ENCODE measurements around the gene LILRA5.
"Not testable (repeated sequence)": the region's sequence is repeated elsewhere in the genome, so short reads cannot be mapped to it uniquely, and the experiment has no call there.

LILRA5 gene

GRCh38 chr19:54328781-54329180, 15.8 kb upstream of the LILRA5 start:
- H3K4me3 ChIP-seq (ENCODE audit: low read length); H3K36me3 ChIP-seq (ENCODE audit: control insufficient read depth, insufficient read depth, low read length); H3K27me3 ChIP-seq (ENCODE audit: control insufficient read depth, insufficient read depth, low read length); H3K9ac ChIP-seq (ENCODE audit: low read length); H3K4me1 ChIP-seq (ENCODE audit: control insufficient read depth, insufficient read depth, low read length); H3K27ac ChIP-seq (ENCODE audit: low read depth, low read length): not testable (repeated sequence)

GRCh38 chr19:54325631-54326030, 12.7 kb upstream of the LILRA5 start:
- H3K4me3 ChIP-seq (ENCODE audit: low read length): no peak overlapping the region
- no peaks in the 10 kb centered on the region for H3K4me1 ChIP-seq (ENCODE audit: control insufficient read depth, insufficient read depth, low read length)
- H3K9ac ChIP-seq (ENCODE audit: low read length): no peak overlapping the region
- H3K27ac ChIP-seq (ENCODE audit: low read depth, low read length): no peak overlapping the region
- no peaks in the 10 kb centered on the region for H3K36me3 ChIP-seq (ENCODE audit: control insufficient read depth, insufficient read depth, low read length)
- no peaks in the 10 kb centered on the region for H3K27me3 ChIP-seq (ENCODE audit: control insufficient read depth, insufficient read depth, low read length)

- no peak overlapping the region for H3K27ac ChIP-seq (ENCODE audit: low read depth, low read length)
Observed at GRCh38 chr19:54325194-54325621, 12.2 kb upstream of the LILRA5 start.

GRCh38 chr19:54324071-54324470, 11.1 kb upstream of the LILRA5 start:
- Histone ChIP-seq H3K27ac (ENCODE audit: low read depth, low read length) (no peak overlapping the region), H3K4me1 (ENCODE audit: control insufficient read depth, insufficient read depth, low read length) (no peaks in the 10 kb centered on the region), H3K36me3 (ENCODE audit: control insufficient read depth, insufficient read depth, low read length) (no peaks in the 10 kb centered on the region), H3K9ac (ENCODE audit: low read length) (no peak overlapping the region), H3K4me3 (ENCODE audit: low read length) (no peak overlapping the region), H3K27me3 (ENCODE audit: control insufficient read depth, insufficient read depth, low read length) (no peaks in the 10 kb centered on the region)

More at GRCh38 chr19:54325194-54325621, 12.2 kb upstream of the LILRA5 start:
- no peak overlapping the region for H3K9ac ChIP-seq (ENCODE audit: low read length)
- H3K4me1 ChIP-seq (ENCODE audit: control insufficient read depth, insufficient read depth, low read length): no peaks in the 10 kb centered on the region
- no peak overlapping the region for H3K4me3 ChIP-seq (ENCODE audit: low read length)
- H3K36me3 ChIP-seq (ENCODE audit: control insufficient read depth, insufficient read depth, low read length): no peaks in the 10 kb centered on the region
- H3K27me3 ChIP-seq (ENCODE audit: control insufficient read depth, insufficient read depth, low read length): no peaks in the 10 kb centered on the region

- not testable (repeated sequence) for H3K36me3 ChIP-seq (ENCODE audit: control insufficient read depth, insufficient read depth, low read length); H3K4me1 ChIP-seq (ENCODE audit: control insufficient read depth, insufficient read depth, low read length); H3K9ac ChIP-seq (ENCODE audit: low read length); H3K27ac ChIP-seq (ENCODE audit: low read depth, low read length); H3K27me3 ChIP-seq (ENCODE audit: control insufficient read depth, insufficient read depth, low read length); H3K4me3 ChIP-seq (ENCODE audit: low read length)
Observed at GRCh38 chr19:54322934-54323333, 10.0 kb upstream of the LILRA5 start.

GRCh38 chr19:54322295-54322694, 9.3 kb upstream of the LILRA5 start:
- not testable (repeated sequence) for H3K4me1 ChIP-seq (ENCODE audit: control insufficient read depth, insufficient read depth, low read length); H3K27me3 ChIP-seq (ENCODE audit: control insufficient read depth, insufficient read depth, low read length); H3K36me3 ChIP-seq (ENCODE audit: control insufficient read depth, insufficient read depth, low read length); H3K9ac ChIP-seq (ENCODE audit: low read length); H3K27ac ChIP-seq (ENCODE audit: low read depth, low read length); H3K4me3 ChIP-seq (ENCODE audit: low read length)

- Histone ChIP-seq H3K4me3 (ENCODE audit: low read length) (no peak overlapping the region), H3K36me3 (ENCODE audit: control insufficient read depth, insufficient read depth, low read length) (no peaks in the 10 kb centered on the region), H3K4me1 (ENCODE audit: control insufficient read depth, insufficient read depth, low read length) (no peaks in the 10 kb centered on the region), H3K9ac (ENCODE audit: low read length) (no peak overlapping the region), H3K27ac (ENCODE audit: low read depth, low read length) (no peak overlapping the region), H3K27me3 (ENCODE audit: control insufficient read depth, insufficient read depth, low read length) (no peaks in the 10 kb centered on the region)
Observed at GRCh38 chr19:54319892-54320670, 7.1 kb upstream of the LILRA5 start.

- H3K27ac ChIP-seq (ENCODE audit: low read depth, low read length): no peak overlapping the region
- H3K4me1 ChIP-seq (ENCODE audit: control insufficient read depth, insufficient read depth, low read length): no peaks in the 10 kb centered on the region
- no peaks in the 10 kb centered on the region for H3K36me3 ChIP-seq (ENCODE audit: control insufficient read depth, insufficient read depth, low read length)
- no peak overlapping the region for H3K9ac ChIP-seq (ENCODE audit: low read length)
- no peaks in the 10 kb centered on the region for H3K27me3 ChIP-seq (ENCODE audit: control insufficient read depth, insufficient read depth, low read length)
- H3K4me3 ChIP-seq (ENCODE audit: low read length): no peak overlapping the region
Observed at GRCh38 chr19:54319049-54319448, 6.1 kb upstream of the LILRA5 start.

- no peak overlapping the region for H3K27ac ChIP-seq (ENCODE audit: low read depth, low read length)
- no peak overlapping the region for H3K9ac ChIP-seq (ENCODE audit: low read length)
- no peaks in the 10 kb centered on the region for H3K36me3 ChIP-seq (ENCODE audit: control insufficient read depth, insufficient read depth, low read length)
Observed at GRCh38 chr19:54317965-54318240, 4.9 kb upstream of the LILRA5 start.

GRCh38 chr19:54317108-54317964, 4.4 kb upstream of the LILRA5 start:
- H3K9ac ChIP-seq (ENCODE audit: low read length): no peak overlapping the region
- H3K27ac ChIP-seq (ENCODE audit: low read depth, low read length): no peak overlapping the region
- no peaks in the 10 kb centered on the region for H3K27me3 ChIP-seq (ENCODE audit: control insufficient read depth, insufficient read depth, low read length)
- no peak overlapping the region for H3K4me3 ChIP-seq (ENCODE audit: low read length)
- H3K4me1 ChIP-seq (ENCODE audit: control insufficient read depth, insufficient read depth, low read length): no peaks in the 10 kb centered on the region
- no peaks in the 10 kb centered on the region for H3K36me3 ChIP-seq (ENCODE audit: control insufficient read depth, insufficient read depth, low read length)

More at GRCh38 chr19:54317965-54318240, 4.9 kb upstream of the LILRA5 start:
- no peaks in the 10 kb centered on the region for H3K4me1 ChIP-seq (ENCODE audit: control insufficient read depth, insufficient read depth, low read length)
- no peak overlapping the region for H3K4me3 ChIP-seq (ENCODE audit: low read length)
- no peaks in the 10 kb centered on the region for H3K27me3 ChIP-seq (ENCODE audit: control insufficient read depth, insufficient read depth, low read length)

- H3K4me1 ChIP-seq (ENCODE audit: control insufficient read depth, insufficient read depth, low read length): no peaks in the 10 kb centered on the region
- no peak overlapping the region for H3K27ac ChIP-seq (ENCODE audit: low read depth, low read length)
- no peaks in the 10 kb centered on the region for H3K27me3 ChIP-seq (ENCODE audit: control insufficient read depth, insufficient read depth, low read length)
- H3K4me3 ChIP-seq (ENCODE audit: low read length): no peak overlapping the region
- H3K9ac ChIP-seq (ENCODE audit: low read length): no peak overlapping the region
- H3K36me3 ChIP-seq (ENCODE audit: control insufficient read depth, insufficient read depth, low read length): no peaks in the 10 kb centered on the region
Observed at GRCh38 chr19:54316746-54317107, 3.8 kb upstream of the LILRA5 start.

GRCh38 chr19:54315956-54316355, 3.0 kb upstream of the LILRA5 start:
- no peaks in the 10 kb centered on the region for H3K27me3 ChIP-seq (ENCODE audit: control insufficient read depth, insufficient read depth, low read length)
- H3K4me3 ChIP-seq (ENCODE audit: low read length): no peak overlapping the region
- no peak overlapping the region for H3K9ac ChIP-seq (ENCODE audit: low read length)
- H3K27ac ChIP-seq (ENCODE audit: low read depth, low read length): no peak overlapping the region
- H3K36me3 ChIP-seq (ENCODE audit: control insufficient read depth, insufficient read depth, low read length): no peaks in the 10 kb centered on the region
- no peaks in the 10 kb centered on the region for H3K4me1 ChIP-seq (ENCODE audit: control insufficient read depth, insufficient read depth, low read length)

- Histone ChIP-seq H3K27me3 (ENCODE audit: control insufficient read depth, insufficient read depth, low read length) (no peaks in the 10 kb centered on the region), H3K4me3 (ENCODE audit: low read length) (no peak overlapping the region), H3K4me1 (ENCODE audit: control insufficient read depth, insufficient read depth, low read length) (no peaks in the 10 kb centered on the region), H3K27ac (ENCODE audit: low read depth, low read length) (no peak overlapping the region), H3K36me3 (ENCODE audit: control insufficient read depth, insufficient read depth, low read length) (no peaks in the 10 kb centered on the region), H3K9ac (ENCODE audit: low read length) (no peak overlapping the region)
Observed at GRCh38 chr19:54312011-54312410, 955 bp downstream of the LILRA5 start.

Measured in rectal smooth muscle tissue (tissue), 1 donor.